ENCODE measurements around the gene SPPL3. TPM values are rescaled to one million over a fixed set of nuclear protein-coding genes. Genes with fewer than 3 reads are reported as not detected.

SPPL3 gene
- total RNA-seq, 2 donors from 2014 or later: 13.5 to 16.5 TPM

- Histone ChIP-seq H3K9me3 (no peaks in the 10 kb centered on the region), H3K27ac (no peak overlapping the region), H3K36me3 (replicated peaks in 1 of 2; ENCODE audit: insufficient read depth in 1 of 2, low read depth in 2 of 2) (no peaks in the 10 kb centered on the region), H3K27me3 (no peaks in the 10 kb centered on the region), H3K4me3 (no peak overlapping the region), H3K4me1 (peaks cover 5% of the 10 kb centered on the region)
- no peak for ATAC-seq
- intact Hi-C loops (cut with DNase I): no loop called here
- TF ChIP-seq CTCF (IDR thresholded peaks at IDR 0.05) (no peak), POLR2A (IDR thresholded peaks at IDR 0.05) (no peak)
- DNase-seq: no peak
- 68 to 70% methylated on average over 2 of the region's 2 CpGs for WGBS, 2 donors
Observed at GRCh38 chr12:120818416-120818815, 85.7 kb downstream of the SPPL3 start.

GRCh38 chr12:120817559-120818330 lies 86.4 kb downstream of the SPPL3 start:
- Histone ChIP-seq H3K36me3 (replicated peaks in 1 of 2; ENCODE audit: insufficient read depth in 1 of 2, low read depth in 2 of 2) (no peaks in the 10 kb centered on the region), H3K4me1 (peaks cover 5% of the 10 kb centered on the region), H3K27me3 (no peaks in the 10 kb centered on the region), H3K4me3 (no peak overlapping the region), H3K27ac (no peak overlapping the region), H3K9me3 (no peaks in the 10 kb centered on the region)
- DNase-seq (no peak), ATAC-seq (no peak)
- TF ChIP-seq POLR2A (IDR thresholded peaks at IDR 0.05): no peak
- TF ChIP-seq CTCF (IDR thresholded peaks at IDR 0.05): no peak
- WGBS, 2 donors: 84 to 97% methylated on average over 6 of the region's 6 CpGs
- intact Hi-C loops (cut with DNase I): no loop called here

- ATAC-seq (no peak), DNase-seq (no peak)
- Histone ChIP-seq H3K27me3 (no peaks in the 10 kb centered on the region), H3K27ac (no peak overlapping the region), H3K4me1 (peaks cover 5% of the 10 kb centered on the region), H3K36me3 (replicated peaks in 1 of 2; ENCODE audit: insufficient read depth in 1 of 2, low read depth in 2 of 2) (no peaks in the 10 kb centered on the region), H3K9me3 (no peaks in the 10 kb centered on the region), H3K4me3 (no peak overlapping the region)
- TF ChIP-seq CTCF (IDR thresholded peaks at IDR 0.05): no peak
- intact Hi-C loops (cut with DNase I): no loop called here
- 47 to 77% methylated on average over 2 of the region's 2 CpGs for WGBS, 2 donors
Observed at GRCh38 chr12:120816363-120816762, 87.8 kb downstream of the SPPL3 start.

- Histone ChIP-seq H3K4me1 (peaks cover 5% of the 10 kb centered on the region), H3K27me3 (no peaks in the 10 kb centered on the region), H3K36me3 (replicated peaks in 1 of 2; ENCODE audit: insufficient read depth in 1 of 2, low read depth in 2 of 2) (no peaks in the 10 kb centered on the region), H3K4me3 (no peak overlapping the region), H3K9me3 (no peaks in the 10 kb centered on the region), H3K27ac (no peak overlapping the region)
- intact Hi-C loops (cut with DNase I): no loop called here
- no peak for TF ChIP-seq POLR2A (IDR thresholded peaks at IDR 0.05)
- TF ChIP-seq CTCF (IDR thresholded peaks at IDR 0.05): no peak
- DNase-seq: no peak
- no peak for ATAC-seq
- 48 to 54% methylated on average over 1 of the region's 1 CpG for WGBS, 2 donors
Observed at GRCh38 chr12:120814903-120815429, 89.2 kb downstream of the SPPL3 start.
